Effector memory CD8-positive, alpha-beta T cell (primary cell): Measurements from ENCODE around the gene SELPLG.

Source experiments
- ATAC-seq: fragments of 150-1000 bp; cut with Tn5 transposase; replicated peaks from 2 replicates; pipeline ENCODE4 v1.10.0; 2021; ENCODE audit warnings: mild to moderate bottlenecking, moderate library complexity
- DNase-seq, 3 experiments: peaks; one replicate each; pipeline ENCODE4 v3.0.0; 2021
- H3K27ac Mint-ChIP-seq, 2 donors: one replicate each; pipeline ENCODE4 v1.8.0; 2022; ENCODE audit warnings: mild to moderate bottlenecking in 2 of 2, mixed read lengths in 2 of 2, moderate library complexity in 2 of 2
- H3K27me3 Mint-ChIP-seq, 2 donors: one replicate each; pipeline ENCODE4 v1.8.0; 2022; ENCODE audit warnings: mixed read lengths in 2 of 2
- H3K36me3 Mint-ChIP-seq: one replicate; pipeline ENCODE4 v1.8.0; 2022; ENCODE audit warnings: mild to moderate bottlenecking, moderate library complexity, mixed read lengths; ENCODE audit not compliant: insufficient read depth
- H3K4me1 Mint-ChIP-seq, 2 donors: one replicate each; pipeline ENCODE4 v1.8.0; 2022; ENCODE audit warnings: low read depth in 2 of 2, mixed read lengths in 2 of 2
- H3K4me3 Mint-ChIP-seq, 2 donors: one replicate each; pipeline ENCODE4 v1.8.0; 2022; ENCODE audit warnings: mild to moderate bottlenecking in 2 of 2, mixed read lengths in 2 of 2, moderate library complexity in 2 of 2
- H3K9me3 Mint-ChIP-seq, 2 donors: one replicate each; pipeline ENCODE4 v1.8.0; 2022; ENCODE audit warnings: mixed read lengths in 2 of 2

SELPLG gene

GRCh38 chr12:108585864-108586263 lies 47.8 kb downstream of the SELPLG start:
- H3K36me3 Mint-ChIP-seq, result no peaks in the 10 kb centered on the region
- ATAC-seq, result no peak
- H3K4me1 Mint-ChIP-seq, result no peaks in the 10 kb centered on the region

GRCh38 chr12:108584456-108585065 lies 49.1 kb downstream of the SELPLG start:
- no peak for DNase-seq
- peaks cover 6 to 18% of the 10 kb centered on the region in 2 donors for H3K27me3 Mint-ChIP-seq
- peaks cover 0 to 3% of the 10 kb centered on the region in 2 donors for H3K4me1 Mint-ChIP-seq
- ATAC-seq, result no peak
- H3K27ac Mint-ChIP-seq, result no peak overlapping the region
- H3K9me3 Mint-ChIP-seq, result no peaks in the 10 kb centered on the region
- no peaks in the 10 kb centered on the region for H3K36me3 Mint-ChIP-seq
- no peak overlapping the region for H3K4me3 Mint-ChIP-seq

More at GRCh38 chr12:108585864-108586263, 47.8 kb downstream of the SELPLG start:
- Mint-ChIP-seq H3K27ac (no peak overlapping the region), H3K27me3 (peaks cover 6 to 18% of the 10 kb centered on the region in 2 donors), H3K9me3 (no peaks in the 10 kb centered on the region), H3K4me3 (no peak overlapping the region)
- no peak for DNase-seq

- H3K4me1 Mint-ChIP-seq, result peaks cover 2 to 7% of the 10 kb centered on the region in 2 donors
- no peak for DNase-seq
- peaks cover 4% of the 10 kb centered on the region for H3K36me3 Mint-ChIP-seq
- H3K9me3 Mint-ChIP-seq, result peaks cover 1 to 4% of the 10 kb centered on the region in 2 donors
- no peak for ATAC-seq
- no peak overlapping the region for H3K4me3 Mint-ChIP-seq
- no peak overlapping the region for H3K27ac Mint-ChIP-seq
- H3K27me3 Mint-ChIP-seq, result peaks cover 6 to 18% of the 10 kb centered on the region in 2 donors
These were observed 49.7 kb downstream of the SELPLG start for GRCh38 chr12:108583991-108584390.

- Mint-ChIP-seq H3K4me1 (peaks cover 7 to 10% of the 10 kb centered on the region in 2 donors), H3K36me3 (peaks cover 10% of the 10 kb centered on the region), H3K27ac (no peak overlapping the region), H3K4me3 (no peak overlapping the region), H3K9me3 (peaks cover 8 to 12% of the 10 kb centered on the region in 2 donors), H3K27me3 (peaks cover 6 to 10% of the 10 kb centered on the region in 2 donors)
- ATAC-seq (no peak), DNase-seq (no peak)
These were observed 50.5 kb downstream of the SELPLG start for GRCh38 chr12:108582978-108583770.

- no peak overlapping the region for H3K27ac Mint-ChIP-seq
- H3K4me3 Mint-ChIP-seq, result no peak overlapping the region
- H3K36me3 Mint-ChIP-seq, result peaks cover 10% of the 10 kb centered on the region
- H3K4me1 Mint-ChIP-seq, result peaks cover 7 to 10% of the 10 kb centered on the region in 2 donors
- ATAC-seq (no peak), DNase-seq (no peak)
- peaks cover 8 to 13% of the 10 kb centered on the region in 2 donors for H3K9me3 Mint-ChIP-seq
- H3K27me3 Mint-ChIP-seq, result peaks cover 6 to 13% of the 10 kb centered on the region in 2 donors
These were observed 51.2 kb downstream of the SELPLG start for GRCh38 chr12:108582509-108582908.

GRCh38 chr12:108581311-108582227 lies 52.1 kb downstream of the SELPLG start:
- no peak overlapping the region for H3K27ac Mint-ChIP-seq
- no peak for DNase-seq
- ATAC-seq, result no peak
- H3K36me3 Mint-ChIP-seq, result peaks cover 10% of the 10 kb centered on the region
- no peak overlapping the region for H3K4me3 Mint-ChIP-seq
- peaks cover 6 to 18% of the 10 kb centered on the region in 2 donors for H3K27me3 Mint-ChIP-seq
- H3K4me1 Mint-ChIP-seq, result peaks cover 7 to 10% of the 10 kb centered on the region in 2 donors
- H3K9me3 Mint-ChIP-seq, result peaks cover 8 to 13% of the 10 kb centered on the region in 2 donors

GRCh38 chr12:108580531-108580930 lies 53.2 kb downstream of the SELPLG start:
- Mint-ChIP-seq H3K4me1 (peaks cover 7 to 10% of the 10 kb centered on the region in 2 donors), H3K4me3 (no peak overlapping the region), H3K36me3 (peaks cover 10% of the 10 kb centered on the region), H3K27me3 (peaks cover 6 to 11% of the 10 kb centered on the region in 2 donors), H3K9me3 (peaks cover 8 to 13% of the 10 kb centered on the region in 2 donors), H3K27ac (peak overlapping the region in 1 of 2 donors; percentile 5)
- ATAC-seq, result no peak
- no peak for DNase-seq

GRCh38 chr12:108578813-108579212 lies 54.9 kb downstream of the SELPLG start:
- H3K36me3 Mint-ChIP-seq, result peaks cover 10% of the 10 kb centered on the region
- H3K4me3 Mint-ChIP-seq, result peak overlapping the region in 1 of 2 donors; percentile 12
- H3K4me1 Mint-ChIP-seq, result peaks cover 9 to 10% of the 10 kb centered on the region in 2 donors
- H3K9me3 Mint-ChIP-seq, result peaks cover 8 to 13% of the 10 kb centered on the region in 2 donors
- peaks cover 0 to 11% of the 10 kb centered on the region in 2 donors for H3K27me3 Mint-ChIP-seq
- H3K27ac Mint-ChIP-seq, result peak overlapping the region; percentile 74 to 79
- peak in 2 of 3 experiments; percentile 9 to 17 for DNase-seq
- peak; percentile 57 for ATAC-seq

- DNase-seq (no peak), ATAC-seq (no peak)
- Mint-ChIP-seq H3K27ac (peak overlapping the region; percentile 74 to 79), H3K36me3 (peaks cover 10% of the 10 kb centered on the region), H3K4me3 (no peak overlapping the region), H3K27me3 (peaks cover 0 to 11% of the 10 kb centered on the region in 2 donors), H3K4me1 (peaks cover 9 to 10% of the 10 kb centered on the region in 2 donors), H3K9me3 (peaks cover 8 to 13% of the 10 kb centered on the region in 2 donors)
These were observed 55.4 kb downstream of the SELPLG start for GRCh38 chr12:108578264-108578663.

- Mint-ChIP-seq H3K36me3 (peaks cover 10% of the 10 kb centered on the region), H3K4me3 (no peak overlapping the region), H3K4me1 (peaks cover 9 to 10% of the 10 kb centered on the region in 2 donors), H3K27ac (no peak overlapping the region), H3K9me3 (peaks cover 8 to 13% of the 10 kb centered on the region in 2 donors), H3K27me3 (peaks cover 0 to 11% of the 10 kb centered on the region in 2 donors)
- ATAC-seq (no peak), DNase-seq (no peak)
These were observed 56.2 kb downstream of the SELPLG start for GRCh38 chr12:108577458-108577857.

- Mint-ChIP-seq H3K4me3 (no peak overlapping the region), H3K36me3 (peaks cover 10% of the 10 kb centered on the region), H3K9me3 (peaks cover 8 to 13% of the 10 kb centered on the region in 2 donors), H3K27me3 (peaks cover 0 to 11% of the 10 kb centered on the region in 2 donors), H3K4me1 (peaks cover 9 to 14% of the 10 kb centered on the region in 2 donors), H3K27ac (no peak overlapping the region)
- ATAC-seq (no peak), DNase-seq (no peak)
These were observed 56.9 kb downstream of the SELPLG start for GRCh38 chr12:108576660-108577234.

GRCh38 chr12:108575199-108575912 lies 58.3 kb downstream of the SELPLG start:
- ATAC-seq (no peak), DNase-seq (no peak)
- Mint-ChIP-seq H3K27ac (no peak overlapping the region), H3K4me3 (no peak overlapping the region), H3K27me3 (peaks cover 0 to 11% of the 10 kb centered on the region in 2 donors), H3K4me1 (peaks cover 9 to 12% of the 10 kb centered on the region in 2 donors), H3K9me3 (peaks cover 8 to 13% of the 10 kb centered on the region in 2 donors), H3K36me3 (peaks cover 12% of the 10 kb centered on the region)
